MCF 10A (cell line): ENCODE results near the gene ARHGAP30. TPM values are rescaled to one million over a fixed set of nuclear protein-coding genes. Genes with fewer than 3 reads are reported as not detected.

Experiments used
- BruUV-seq: library from RNA; stranded (reverse); fragments of 400-500 nt; replicated peaks from 2 replicates; lab custom pipeline; 2021; lab: Mats Ljungman, UMichigan
- CTCF ChIA-PET: fragments of 300-600 bp; sonication (Branson Sonifier 250); formaldehyde crosslinking; extraction: SDS; loops from one replicate; lab custom pipeline; 2021; ENCODE audit warnings: antibody characterized with exemption, inconsistent platforms; lab: Yijun Ruan, JAX
- POLR2A ChIA-PET: fragments of 300-600, 350-650 bp; sonication (Branson Sonifier 250); formaldehyde crosslinking; extraction: SDS; loops from one replicate; lab custom pipeline; 2020; ENCODE audit warnings: antibody characterized with exemption, inconsistent platforms; lab: Yijun Ruan, JAX
- DNase-seq: peaks from one replicate; pipeline ENCODE4 v3.0.0-alpha.2; 2018; ENCODE audit not compliant: unreplicated experiment
- H3K27ac Mint-ChIP-seq: one replicate; pipeline ENCODE4 v1.8.0; 2022; ENCODE audit warnings: mild to moderate bottlenecking, low read depth, mixed read lengths; ENCODE audit not compliant: unreplicated experiment
- H3K27me3 Mint-ChIP-seq: one replicate; pipeline ENCODE4 v1.8.0; 2022; ENCODE audit warnings: mixed read lengths; ENCODE audit not compliant: insufficient read depth, unreplicated experiment
- H3K36me3 Mint-ChIP-seq: one replicate; pipeline ENCODE4 v1.8.0; 2022; ENCODE audit warnings: mild to moderate bottlenecking, moderate library complexity, mixed read lengths; ENCODE audit not compliant: insufficient read depth, unreplicated experiment
- H3K4me1 Mint-ChIP-seq: one replicate; pipeline ENCODE4 v1.8.0; 2022; ENCODE audit warnings: mixed read lengths; ENCODE audit not compliant: insufficient read depth, unreplicated experiment
- H3K4me3 Mint-ChIP-seq: one replicate; pipeline ENCODE4 v1.8.0; 2022; ENCODE audit warnings: mild to moderate bottlenecking, moderate library complexity, mixed read lengths; ENCODE audit not compliant: unreplicated experiment
- H3K9me3 Mint-ChIP-seq: one replicate; pipeline ENCODE4 v1.8.0; 2022; ENCODE audit warnings: mixed read lengths; ENCODE audit not compliant: unreplicated experiment
- CTCF ChIP-seq: fragments of 200-600 bp; IDR thresholded peaks from one replicate; pipeline ENCODE4 v1.8.0; 2022; ENCODE audit warnings: antibody characterized with exemption, mild to moderate bottlenecking; ENCODE audit not compliant: unreplicated experiment
- intact Hi-C: fragments of 100-400 bp; cut with micrococcal nuclease; formaldehyde crosslinking; loops from 2 replicates; pipeline ENCODE4 v1.14.1; 2022
- total RNA-seq: library from RNA; stranded (reverse); gene quantifications from 2 replicates; pipeline ENCODE4 v1.2.3, GENCODE V29; 2022

The ARHGAP30 gene
- total RNA-seq, 1 experiment from 2014 or later: 0.58 TPM

DNA sequence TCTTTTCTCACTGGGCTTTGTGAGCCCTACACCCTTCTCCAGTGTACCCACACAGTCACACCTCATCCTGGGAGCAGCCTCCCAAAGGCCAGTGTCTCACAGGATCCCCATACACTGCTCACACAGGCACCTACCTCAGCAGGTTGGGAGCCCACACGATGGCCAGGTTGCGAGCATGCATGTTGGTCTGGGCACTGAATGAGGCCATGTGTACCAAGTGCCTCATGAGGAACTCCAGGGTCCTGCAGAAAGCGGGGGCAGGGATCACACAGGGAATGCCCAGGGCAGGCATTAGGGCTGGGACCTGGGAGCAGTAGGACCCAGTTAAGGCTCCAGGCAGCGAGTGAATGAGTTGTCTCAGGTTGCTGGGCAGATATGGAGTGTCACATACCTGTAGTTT lies 15.5 kb downstream of the ARHGAP30 start:
- Mint-ChIP-seq H3K27ac (no peak overlapping the region), H3K27me3 (no peaks in the 10 kb centered on the region), H3K4me3 (no peak overlapping the region), H3K4me1 (no peaks in the 10 kb centered on the region), H3K9me3 (no peaks in the 10 kb centered on the region), H3K36me3 (no peaks in the 10 kb centered on the region)
- CTCF ChIA-PET: interaction anchor here (0.5 to 1.8 kb wide), 4 partner anchors 8 to 95 kb away, joined by 3 to 5 read pairs (median 4); partner anchors contain the start of gene USF1
- TF ChIP-seq CTCF: no peak
- intact Hi-C loops: no loop called here
- no peak for DNase-seq
- no TSS peak for BruUV-seq
- POLR2A ChIA-PET: interaction anchor here (1.2 to 2.5 kb wide), 4 partner anchors 9 to 33 kb away, joined by 3 to 20 read pairs (median 6); partner anchors contain the start of genes F11R and USF1

DNA sequence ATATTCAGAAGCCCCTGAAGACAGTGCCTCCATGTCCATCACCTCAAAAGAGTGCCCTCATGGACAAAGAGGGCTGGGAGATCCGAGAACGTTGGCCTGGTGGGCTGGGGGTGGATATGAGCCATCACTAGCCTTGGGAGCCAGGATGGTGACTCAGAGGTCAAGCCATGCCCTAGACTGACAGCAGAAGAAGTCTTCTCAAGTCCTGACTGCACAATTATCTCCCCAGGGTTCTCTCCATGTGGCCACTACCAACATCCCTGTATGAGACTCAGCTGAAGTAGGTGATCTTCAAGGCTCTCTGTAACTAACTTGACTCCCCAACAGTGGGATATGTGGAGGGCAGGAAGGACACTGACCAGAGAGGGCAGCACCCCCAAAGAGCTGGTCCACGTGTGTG lies 16.8 kb downstream of the ARHGAP30 start:
- Mint-ChIP-seq H3K27ac (no peak overlapping the region), H3K9me3 (peaks cover 10% of the 10 kb centered on the region), H3K4me1 (no peaks in the 10 kb centered on the region), H3K36me3 (no peaks in the 10 kb centered on the region), H3K27me3 (no peaks in the 10 kb centered on the region), H3K4me3 (no peak overlapping the region)
- intact Hi-C loops: no loop called here
- ChIA-PET CTCF (no interaction called here), POLR2A (interaction anchor here (1.5 kb wide), 1 partner anchor 32 kb away, joined by 4 read pairs; the partner anchor contains the start of gene F11R)
- no peak for TF ChIP-seq CTCF
- no peak for DNase-seq
- no TSS peak for BruUV-seq

- H3K36me3 Mint-ChIP-seq: no peaks in the 10 kb centered on the region
- peaks cover 10% of the 10 kb centered on the region for H3K9me3 Mint-ChIP-seq
- no peak for TF ChIP-seq CTCF
- H3K4me3 Mint-ChIP-seq: no peak overlapping the region
- intact Hi-C loops: no loop called here
- DNase-seq: no peak
- H3K27ac Mint-ChIP-seq: no peak overlapping the region
- BruUV-seq: no TSS peak
- CTCF ChIA-PET: interaction anchor here (0.7 to 1.2 kb wide), 4 partner anchors 9 to 54 kb away, joined by 3 to 5 read pairs (median 4); no protein-coding TSS in a partner anchor
- no peaks in the 10 kb centered on the region for H3K4me1 Mint-ChIP-seq
- no peaks in the 10 kb centered on the region for H3K27me3 Mint-ChIP-seq
- POLR2A ChIA-PET: interaction anchor here (0.6 to 3.0 kb wide), 2 partner anchors 18 to 30 kb away, joined by 3 to 9 read pairs; partner anchors contain the start of gene F11R
Observed at GRCh38 chr1:161051219-161051618, 18.5 kb downstream of the ARHGAP30 start.

GRCh38 chr1:161048949-161049722 lies 20.6 kb downstream of the ARHGAP30 start:
- no peak overlapping the region for H3K4me3 Mint-ChIP-seq
- CTCF ChIA-PET: interaction anchor here (0.7 to 1.4 kb wide), 5 partner anchors 9 to 368 kb away, joined by 3 read pairs; no protein-coding TSS in a partner anchor
- H3K27ac Mint-ChIP-seq: no peak overlapping the region
- TF ChIP-seq CTCF: no peak
- DNase-seq: no peak
- H3K36me3 Mint-ChIP-seq: no peaks in the 10 kb centered on the region
- POLR2A ChIA-PET: interaction anchor here (0.6 to 3.0 kb wide), 5 partner anchors 21 to 1514 kb away, joined by 3 to 9 read pairs (median 3); partner anchors contain the start of gene F11R
- BruUV-seq: no TSS peak
- H3K9me3 Mint-ChIP-seq: peaks cover 10% of the 10 kb centered on the region
- intact Hi-C loops: loop anchor here (10.0 kb wide), 1 partner anchor 86 kb away; the partner anchor contains the start of gene DEDD
- no peaks in the 10 kb centered on the region for H3K27me3 Mint-ChIP-seq
- H3K4me1 Mint-ChIP-seq: peaks cover 5% of the 10 kb centered on the region
